Cardiac muscle cell (in vitro differentiated cells and primary cell): Measurements from ENCODE around the gene SLC30A10. TPM values are rescaled to one million over a fixed set of nuclear protein-coding genes. Genes with fewer than 3 reads are reported as not detected.

Experiments
- DNase-seq, 2 donors: peaks; one replicate each; pipeline versions ENCODE4 v3.0.0 to v3.0.0-alpha.2; 2010 to 2017; ENCODE audit warnings: low read depth in 1 of 2, low spot score in 1 of 2
- H3K27ac ChIP-seq: fragments of 200-600 bp; sonication (generic); 2 replicates; pipeline ENCODE4 v1.5.1; 2016
- H3K27me3 ChIP-seq: fragments of 200-600 bp; sonication (generic); 2 replicates; pipeline ENCODE4 v1.6.0; 2016; ENCODE audit warnings: control low read depth
- H3K36me3 ChIP-seq: fragments of 200-600 bp; sonication (generic); 2 replicates; pipeline ENCODE4 v1.5.1; 2016; ENCODE audit warnings: control low read depth
- H3K4me1 ChIP-seq: fragments of 200-600 bp; sonication (generic); 2 replicates; pipeline ENCODE4 v1.8.1; 2017; ENCODE audit warnings: low read depth, mild to moderate bottlenecking, mixed run types
- H3K4me3 ChIP-seq: fragments of 200-600 bp; sonication (generic); 2 replicates; pipeline ENCODE4 v1.5.1; 2016; ENCODE audit warnings: mild to moderate bottlenecking
- H3K9me3 ChIP-seq: fragments of 200-600 bp; sonication (generic); 2 replicates; pipeline ENCODE4 v1.5.1; 2017; ENCODE audit warnings: low read depth, mild to moderate bottlenecking, control low read depth
- CTCF ChIP-seq: IDR thresholded peaks from 2 replicates; pipeline ENCODE4 v1.5.1; 2012; ENCODE audit warnings: low read depth, mild to moderate bottlenecking, low read length
- polyA plus RNA-seq: library from polyadenylated mRNA; unstranded; fragments of >200 nt; fragmentation: Nextera tagmentation; extraction: Ambion mirVana; gene quantifications from 2 replicates; pipeline ENCODE4 v1.2.1, GENCODE V29; 2016
- total RNA-seq: library from RNA; depleted of rRNA; stranded (reverse); fragments of >200 nt; gene quantifications from 2 replicates; pipeline ENCODE4 v1.2.3, GENCODE V29; 2016

SLC30A10 gene
- total and polyA plus RNA-seq, 2 experiments from 2014 or later, result 0.21 to 1.5 TPM

- H3K36me3 ChIP-seq, result no peaks in the 10 kb centered on the region
- H3K4me3 ChIP-seq, result no peak overlapping the region
- TF ChIP-seq CTCF, result no peak
- no peaks in the 10 kb centered on the region for H3K27me3 ChIP-seq
- no peaks in the 10 kb centered on the region for H3K9me3 ChIP-seq
- peaks cover 6% of the 10 kb centered on the region for H3K4me1 ChIP-seq
- no peak for DNase-seq
- H3K27ac ChIP-seq, result no peak overlapping the region
Measured at GRCh38 chr1:219885680-219886079, 42.7 kb downstream of the SLC30A10 start.

- Histone ChIP-seq H3K27me3 (no peaks in the 10 kb centered on the region), H3K27ac (no peak overlapping the region), H3K36me3 (no peaks in the 10 kb centered on the region), H3K9me3 (no peaks in the 10 kb centered on the region), H3K4me1 (peaks cover 6% of the 10 kb centered on the region), H3K4me3 (no peak overlapping the region)
- TF ChIP-seq CTCF, result no peak
- peak in 1 of 2 donors; percentile 36 for DNase-seq
Measured at GRCh38 chr1:219883400-219884332, 44.7 kb downstream of the SLC30A10 start.

DNA sequence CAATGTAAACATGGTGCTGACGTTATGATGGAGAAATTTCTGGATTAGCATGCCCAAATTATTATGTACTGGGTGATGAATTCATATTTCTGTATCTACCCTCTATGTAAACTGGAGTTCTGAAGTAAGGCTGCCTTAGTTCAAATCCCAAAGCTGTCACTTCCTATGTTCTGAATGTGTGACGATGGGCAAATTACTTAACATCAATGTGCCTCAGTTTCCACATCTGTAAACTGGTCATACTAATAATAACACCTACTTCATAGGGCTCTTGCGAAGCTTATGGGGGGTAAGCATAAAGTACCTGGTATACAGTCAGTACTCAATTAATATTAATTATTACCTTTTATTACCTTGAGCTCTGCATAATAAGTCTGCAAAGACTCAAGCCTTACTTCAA, 45.6 kb downstream of the SLC30A10 start:
- Histone ChIP-seq H3K36me3 (no peaks in the 10 kb centered on the region), H3K4me1 (peaks cover 6% of the 10 kb centered on the region), H3K27me3 (peaks cover 3% of the 10 kb centered on the region), H3K9me3 (no peaks in the 10 kb centered on the region), H3K27ac (no peak overlapping the region), H3K4me3 (no peak overlapping the region)
- DNase-seq, result no peak
- no peak for TF ChIP-seq CTCF

DNA sequence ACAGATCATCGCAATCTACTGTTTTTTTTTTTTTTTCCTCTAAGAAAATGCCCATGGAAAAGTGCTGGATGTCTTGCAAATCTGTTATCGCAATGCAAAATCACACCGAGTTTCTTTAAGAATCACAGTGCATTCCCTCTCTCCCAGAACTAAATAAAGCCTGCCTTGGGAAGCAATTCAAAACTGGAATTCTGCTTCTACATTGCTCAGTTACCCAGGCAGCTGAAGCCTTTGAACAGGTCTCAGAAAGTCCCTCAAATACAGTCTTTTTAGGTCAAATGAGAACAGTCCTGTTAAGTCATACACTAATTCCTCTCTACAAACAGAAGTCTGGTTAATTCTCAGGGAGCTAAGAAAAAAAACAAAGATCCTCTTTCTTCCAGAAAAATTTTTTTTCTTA, 46.3 kb downstream of the SLC30A10 start:
- H3K27ac ChIP-seq, result no peak overlapping the region
- no peaks in the 10 kb centered on the region for H3K36me3 ChIP-seq
- H3K27me3 ChIP-seq, result peaks cover 4% of the 10 kb centered on the region
- H3K9me3 ChIP-seq, result no peaks in the 10 kb centered on the region
- no peak for DNase-seq
- H3K4me3 ChIP-seq, result no peak overlapping the region
- peaks cover 6% of the 10 kb centered on the region for H3K4me1 ChIP-seq
- TF ChIP-seq CTCF, result no peak

DNA sequence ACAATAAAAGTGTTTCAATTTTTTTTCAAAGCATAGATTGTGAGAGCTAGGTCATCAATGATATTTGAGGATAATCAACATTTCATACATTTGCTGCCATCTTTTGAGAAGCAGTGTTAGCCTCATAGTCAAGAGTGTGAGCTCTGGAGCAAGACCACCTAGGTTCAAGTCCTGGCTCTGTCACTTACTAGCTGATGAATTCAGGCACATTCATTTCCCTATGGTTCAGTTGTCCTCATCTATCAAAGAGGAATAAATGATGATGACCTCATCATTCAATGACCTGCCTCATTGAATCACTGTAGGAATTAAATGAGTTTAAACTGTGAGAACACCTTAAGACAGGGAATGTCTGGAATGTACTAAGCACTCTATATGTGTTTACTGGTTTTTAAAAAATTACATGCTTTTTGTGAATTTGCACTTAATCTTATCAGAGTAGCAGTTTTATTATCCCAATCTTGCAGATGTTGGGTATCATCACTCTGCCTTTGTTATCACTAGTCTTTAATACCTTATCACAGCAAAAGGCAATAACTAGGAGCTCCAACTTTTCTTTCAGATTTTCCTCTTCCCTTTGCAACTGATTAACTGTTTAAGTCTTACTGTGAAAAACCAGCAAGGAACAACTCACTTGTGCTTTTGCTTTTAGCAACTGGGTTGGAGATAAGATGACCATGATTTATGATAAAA, 47.4 kb downstream of the SLC30A10 start:
- Histone ChIP-seq H3K4me1 (peaks cover 6% of the 10 kb centered on the region), H3K27ac (no peak overlapping the region)
- DNase-seq, result no peak

More for the DNA sequence above, 47.4 kb downstream of the SLC30A10 start:
- peaks cover 4% of the 10 kb centered on the region for H3K27me3 ChIP-seq
- H3K36me3 ChIP-seq, result no peaks in the 10 kb centered on the region
- TF ChIP-seq CTCF, result no peak
- no peak overlapping the region for H3K4me3 ChIP-seq
- H3K9me3 ChIP-seq, result no peaks in the 10 kb centered on the region
